K562 (cell line): ENCODE data around the gene ATXN7L2. TPM values are rescaled to one million over a fixed set of nuclear protein-coding genes. Genes with fewer than 3 reads are reported as not detected.

Source experiments
- CREB1 ChIP-seq, 2 experiments: sonication (generic) in 1 of 2; formaldehyde crosslinking in 1 of 2; IDR thresholded peaks; 2 replicates each; pipeline versions ENCODE4 v1.6.1 to v1.8.0; 2012 to 2022; ENCODE audit warnings: inconsistent platforms in 1 of 2, mild to moderate bottlenecking in 1 of 2, missing genetic modification reagents in 1 of 2, moderate library complexity in 1 of 2
- FIP1L1 ChIP-seq: fragments of 200-400 bp; formaldehyde crosslinking; IDR thresholded peaks from 2 replicates; pipeline ENCODE4 v1.6.1; 2018; ENCODE audit warnings: mild to moderate bottlenecking, low read depth, low read length; ENCODE audit not compliant: poor library complexity, severe bottlenecking
- FOXJ2 ChIP-seq: fragments of 200-800 bp; sonication (Bioruptor generic); IDR thresholded peaks from 2 replicates; pipeline ENCODE4 v1.6.1; 2016; ENCODE audit warnings: missing genetic modification characterization, missing compliant biosample characterization
- GTF2B ChIP-seq: IDR thresholded peaks from 2 replicates; pipeline ENCODE4 v1.6.1; 2011; ENCODE audit not compliant: insufficient read length; ENCODE audit errors: extremely low read depth
- NFIX ChIP-seq: fragments of 250-450 bp; sonication (Bioruptor Pico); IDR thresholded peaks from 2 replicates; pipeline ENCODE4 v1.4.0; 2020; ENCODE audit warnings: low read depth, mild to moderate bottlenecking, moderate library complexity
- NKRF ChIP-seq: fragments of 450-650 bp; IDR thresholded peaks from 2 replicates; pipeline ENCODE4 v1.6.1; 2016; ENCODE audit warnings: borderline replicate concordance
- PRMT5 ChIP-seq: sonication (generic); formaldehyde crosslinking; IDR thresholded peaks from 2 replicates; pipeline ENCODE4 v1.5.0; 2020; ENCODE audit warnings: missing genetic modification reagents
- PTBP1 ChIP-seq: fragments of 200-400 bp; formaldehyde crosslinking; IDR thresholded peaks from 2 replicates; pipeline ENCODE4 v1.6.1; 2017; ENCODE audit warnings: low read depth, low read length
- REST ChIP-seq, 2 experiments: fragments of 450-650 bp; formaldehyde crosslinking in 1 of 2; IDR thresholded peaks; 2 replicates each; pipeline versions ENCODE4 v1.4.0 to v1.6.1; 2014 to 2020; ENCODE audit warnings: mild to moderate bottlenecking in 2 of 2, borderline replicate concordance in 1 of 2, low read depth in 1 of 2
- SFPQ ChIP-seq: fragments of 200-400 bp; formaldehyde crosslinking; IDR thresholded peaks from 2 replicates; pipeline ENCODE4 v1.6.1; 2017; ENCODE audit warnings: mild to moderate bottlenecking, low read depth, low read length, moderate library complexity
- ZBED1 ChIP-seq: IDR thresholded peaks from 2 replicates; pipeline ENCODE4 v1.6.1; 2014
- ZNF146 ChIP-seq: IDR thresholded peaks from one replicate; pipeline ENCODE4 v1.6.1; 2018; ENCODE audit warnings: missing compliant biosample characterization; ENCODE audit not compliant: unreplicated experiment
- ZNF76 ChIP-seq: fragments of 250-450 bp; sonication (Bioruptor Pico); IDR thresholded peaks from 2 replicates; pipeline ENCODE4 v1.4.0; 2020; ENCODE audit warnings: mild to moderate bottlenecking, moderate library complexity, borderline replicate concordance
- polyA plus RNA-seq, 8 experiments: library from polyadenylated mRNA; depleted of rRNA in 4 of 8; stranded (reverse) in 5 of 8; unstranded in 3 of 8; fragments of >200 nt; fragmentation: Nextera tagmentation in 2 of 8; fragmentation: Illumina TruSeq in 1 of 8; extraction: Ambion mirVana in 2 of 8; extraction: Trizol in 1 of 8; gene quantifications; 2 replicates each; pipeline versions ENCODE4 v1.2.1 to v1.2.3, GENCODE V29; 2011 to 2014; ENCODE audit warnings: inconsistent platforms in 1 of 8, missing spikeins in 1 of 8
- total RNA-seq, 7 experiments: library from RNA; depleted of rRNA in 6 of 7; stranded (reverse); fragments of >200 nt in 6 of 7; fragmentation: Illumina TruSeq in 2 of 7; extraction: Trizol in 2 of 7; gene quantifications; 2 replicates each; pipeline versions ENCODE4 v1.2.1 to v1.2.3, GENCODE V29; 2011 to 2021; ENCODE audit warnings: low replicate concordance in 1 of 7

ATXN7L2 gene
- total and polyA plus RNA-seq, 9 of the 15 experiments (the other 6 are each of a cell fraction or from before 2014, with no cell fraction given): 0.21 to 10.4 (median 5.8) TPM

GRCh38 chr1:109532365-109533136 lies 48.8 kb downstream of the ATXN7L2 start (continued):
- peak; percentile 86 for TF ChIP-seq REST (IDR thresholded peaks at IDR 0.05; ENCODE audit: borderline replicate concordance)
- 0 out of 2 replicates have a peak, but pooled peaks have one; percentile 23 for TF ChIP-seq REST (CRISPR knock-in tag; IDR thresholded peaks at IDR 0.05; ENCODE audit: low read depth)
- no peak; the same call in 1 of the 2 replicates for TF ChIP-seq ZBED1
- no peak for TF ChIP-seq PRMT5
- TF ChIP-seq ZNF146 (CRISPR knock-in tag): no peak
- no peak for TF ChIP-seq SFPQ
- 0 out of 2 replicates have a peak, but pooled peaks have one; percentile 33 for TF ChIP-seq NKRF
- TF ChIP-seq NFIX (CRISPR knock-in tag): no peak
- TF ChIP-seq PTBP1: no peak
- no peak for TF ChIP-seq CREB1 (IDR thresholded peaks at IDR 0.05)
- TF ChIP-seq CREB1 (CRISPR knock-in tag; IDR thresholded peaks at IDR 0.05): peak; percentile 15; the same call in 1 of the 2 replicates
- TF ChIP-seq ZNF76: no peak
- no peak for TF ChIP-seq FIP1L1
- no peak for TF ChIP-seq FOXJ2 (tag)
- TF ChIP-seq GTF2B: no peak
